IMR-90 (cell line): Measurements from ENCODE around the gene C20orf144. TPM values are rescaled to one million over a fixed set of nuclear protein-coding genes. Genes with fewer than 3 reads are reported as not detected.

ENCODE experiments used
- ATAC-seq: fragments of 200-7000 bp; cut with Tn5 transposase; 2 replicates; pipeline ENCODE4 v1.9.1; 2020; ENCODE audit warnings: low read depth, mild to moderate bottlenecking, moderate library complexity
- BruUV-seq: library from RNA; stranded (reverse); fragments of 400-500 nt; replicated peaks from 2 replicates; lab custom pipeline; 2021; lab: Mats Ljungman, UMichigan
- CTCF ChIA-PET: fragments of 300-600 bp; formaldehyde crosslinking; extraction: SDS; loops from one replicate; lab custom pipeline; 2021; ENCODE audit warnings: antibody characterized with exemption; lab: Yijun Ruan, JAX
- POLR2A ChIA-PET: fragments of 300-600 bp; sonication (Branson Sonifier 250); formaldehyde crosslinking; loops from one replicate; lab custom pipeline; 2022; ENCODE audit warnings: antibody characterized with exemption; ENCODE audit not compliant: unreplicated experiment; lab: Charles Lee
- DNase-seq: peaks from one replicate; pipeline ENCODE4 v3.0.0; 2013
- H2AFZ ChIP-seq: replicated peaks from 2 replicates; pipeline ENCODE3; 2013; ENCODE audit warnings: low read length, mild to moderate bottlenecking; ENCODE audit not compliant: poor library complexity
- H2AK5ac ChIP-seq: 2 replicates; pipeline ENCODE4 v1.6.1; 2013; ENCODE audit warnings: low read depth, low read length, inconsistent platforms
- H2AK9ac ChIP-seq: replicated peaks from 2 replicates; pipeline ENCODE3; 2013; ENCODE audit warnings: mild to moderate bottlenecking, low read depth, low read length, moderate library complexity; ENCODE audit not compliant: poor library complexity
- H2BK120ac ChIP-seq: 2 replicates; pipeline ENCODE4 v1.6.1; 2013; ENCODE audit warnings: low read depth, low read length, inconsistent platforms
- H2BK15ac ChIP-seq: 3 replicates; pipeline ENCODE4 v1.6.1; 2013; ENCODE audit warnings: low read depth, low read length, inconsistent platforms
- H2BK20ac ChIP-seq: 2 replicates; pipeline ENCODE4 v1.6.1; 2013; ENCODE audit warnings: low read depth, mild to moderate bottlenecking, inconsistent platforms, low read length, moderate library complexity
- H2BK5ac ChIP-seq: 2 replicates; pipeline ENCODE4 v1.6.1; 2013; ENCODE audit warnings: mild to moderate bottlenecking, low read depth, low read length, inconsistent platforms; ENCODE audit not compliant: poor library complexity, severe bottlenecking
- H3K14ac ChIP-seq: replicated peaks from 2 replicates; pipeline ENCODE4 v1.6.1; 2013; ENCODE audit warnings: low read depth, low read length, inconsistent platforms
- H3K18ac ChIP-seq: 2 replicates; pipeline ENCODE4 v1.6.1; 2013; ENCODE audit warnings: low read depth, low read length, control low read depth
- H3K23ac ChIP-seq: 2 replicates; pipeline ENCODE4 v1.6.1; 2013; ENCODE audit warnings: low read depth, low read length, inconsistent platforms
- H3K27ac ChIP-seq: 2 replicates; pipeline ENCODE4 v1.5.1; 2013; ENCODE audit warnings: mild to moderate bottlenecking, control low read depth, low read length; ENCODE audit not compliant: insufficient read depth
- H3K27me3 ChIP-seq: 2 replicates; pipeline ENCODE4 v1.6.1; 2013; ENCODE audit warnings: low read length; ENCODE audit not compliant: control insufficient read depth, insufficient read depth
- H3K36me3 ChIP-seq: 2 replicates; pipeline ENCODE4 v1.6.1; 2013; ENCODE audit warnings: low read length, mixed read lengths; ENCODE audit not compliant: control insufficient read depth, insufficient read depth
- H3K4ac ChIP-seq: 2 replicates; pipeline ENCODE4 v1.6.1; 2013; ENCODE audit warnings: low read depth, low read length, inconsistent platforms
- H3K4me1 ChIP-seq: 2 replicates; pipeline ENCODE4 v1.6.1; 2013; ENCODE audit warnings: low read length, mixed read lengths; ENCODE audit not compliant: control insufficient read depth, insufficient read depth
- H3K4me2 ChIP-seq: 2 replicates; pipeline ENCODE4 v1.6.1; 2013; ENCODE audit warnings: low read depth, mild to moderate bottlenecking, control low read depth, low read length, moderate library complexity
- H3K4me3 ChIP-seq: 2 replicates; pipeline ENCODE4 v1.5.1; 2013; ENCODE audit warnings: low read depth, mild to moderate bottlenecking, control low read depth, low read length, moderate library complexity; ENCODE audit not compliant: insufficient read depth
- H3K56ac ChIP-seq: 2 replicates; pipeline ENCODE4 v1.6.1; 2013; ENCODE audit warnings: low read length, inconsistent platforms; ENCODE audit not compliant: insufficient read depth; ENCODE audit errors: extremely low read depth
- H3K79me1 ChIP-seq, 2 experiments: 2 replicates each; pipeline ENCODE4 v1.6.1; 2013; ENCODE audit warnings: low read length in 2 of 2, inconsistent platforms in 1 of 2, low read depth in 1 of 2
- H3K9ac ChIP-seq: 2 replicates; pipeline ENCODE4 v1.6.1; 2013; ENCODE audit warnings: low read depth, low read length, control low read depth
- H3K9me1 ChIP-seq: 2 replicates; pipeline ENCODE4 v1.6.1; 2013; ENCODE audit warnings: low read length, inconsistent platforms; ENCODE audit not compliant: insufficient read depth
- H3K9me3 ChIP-seq: 2 replicates; pipeline ENCODE4 v1.6.1; 2013; ENCODE audit warnings: low read length; ENCODE audit not compliant: control insufficient read depth, insufficient read depth
- H4K20me1 ChIP-seq: 2 replicates; pipeline ENCODE4 v1.6.1; 2013; ENCODE audit warnings: low read length, inconsistent platforms; ENCODE audit not compliant: insufficient read depth
- H4K5ac ChIP-seq: 2 replicates; pipeline ENCODE4 v1.6.1; 2013; ENCODE audit warnings: mild to moderate bottlenecking, low read depth, low read length, control low read depth
- H4K8ac ChIP-seq, 2 experiments: 2 replicates each; pipeline ENCODE4 v1.6.1; 2013; ENCODE audit warnings: low read depth in 2 of 2, low read length in 2 of 2, control low read depth in 1 of 2, inconsistent platforms in 1 of 2
- H4K91ac ChIP-seq: 2 replicates; pipeline ENCODE4 v1.6.1; 2013; ENCODE audit warnings: low read depth, low read length, inconsistent platforms; ENCODE audit not compliant: insufficient read depth
- MAFK ChIP-seq: IDR thresholded peaks from 2 replicates; pipeline ENCODE4 v1.6.1; 2012; ENCODE audit warnings: low read depth, low read length, improper control_type of control experiment
- USF2 ChIP-seq: fragments of 150-350 bp; IDR thresholded peaks from 2 replicates; pipeline ENCODE4 v1.6.1; 2017; ENCODE audit warnings: mild to moderate bottlenecking, antibody characterized with exemption, low read length, low read depth
- WGBS, 2 experiments: methylation state at CpG; one replicate each; pipeline versions ENCODE4 v1.1.5 to v1.1.7; 2013; ENCODE audit warnings: missing lambda C conversion rate in 2 of 2; ENCODE audit not compliant: insufficient read length in 1 of 2; ENCODE audit errors: extremely low coverage in 2 of 2; 5-methylcytosine and 5-hydroxymethylcytosine counted together
- dilution Hi-C: fragments of 300-500 bp; cut with HindIII; formaldehyde crosslinking; loops from one replicate; pipeline ENCODE4 v1.14.3; 2018; ENCODE audit warnings: low sequenced_read_pairs; ENCODE audit not compliant: unreplicated experiment
- in situ Hi-C: fragments of 300-500 bp; cut with MboI; formaldehyde crosslinking; loops from 3 replicates; pipeline ENCODE4 v1.14.3; 2019; ENCODE audit warnings: low sequenced_read_pairs, inconsistent platforms, mixed read lengths
- intact Hi-C: fragments of 100-400 bp; cut with micrococcal nuclease; formaldehyde crosslinking; loops from 2 replicates; pipeline ENCODE4 v1.10.0; 2022
- polyA plus RNA-seq, 3 experiments: library from polyadenylated mRNA; depleted of rRNA; stranded (reverse); fragments of >200 nt; gene quantifications; 2 replicates each; pipeline ENCODE4 v1.2.3, GENCODE V29; 2012; ENCODE audit warnings: low replicate concordance in 1 of 3
- total RNA-seq: library from RNA; depleted of rRNA; stranded (reverse); fragments of >200 nt; gene quantifications from 2 replicates; pipeline ENCODE4 v1.2.3, GENCODE V29; 2012

Gene C20orf144
- total and polyA plus RNA-seq, 2 of the 4 experiments (the other 2 are of a cell fraction), result under 0.01 to 0.19 TPM

- H2AFZ ChIP-seq, result no peak overlapping the region
- H4K91ac ChIP-seq, result no peak overlapping the region
- peaks cover 26% of the 10 kb centered on the region for H3K36me3 ChIP-seq
- H3K4me1 ChIP-seq, result 0 out of 2 replicates have a peak, but pooled peaks cover 3% of the 10 kb centered on the region
- H2BK5ac ChIP-seq, result no peak overlapping the region
- no peak overlapping the region for H3K4me2 ChIP-seq
- no peak overlapping the region for H3K27ac ChIP-seq
- BruUV-seq, result no TSS peak
- ATAC-seq (peak; percentile 8; the same call in 1 of the 2 replicates), DNase-seq (peak; percentile 31)
- POLR2A ChIA-PET, result no interaction called here
- H3K9me3 ChIP-seq, result no peaks in the 10 kb centered on the region
- in situ Hi-C loops, result no loop called here
- H3K9ac ChIP-seq, result no peak overlapping the region
- H3K14ac ChIP-seq, result no peak overlapping the region
- H3K23ac ChIP-seq, result no peak overlapping the region; the same call in 1 of the 2 replicates
- H3K4me3 ChIP-seq, result no peak overlapping the region
- intact Hi-C loops, result no loop called here
- no peak overlapping the region for H3K56ac ChIP-seq
- CTCF ChIA-PET, result interaction anchor here (0.6 kb wide), 1 partner anchor 194 kb away, joined by 4 read pairs; no protein-coding TSS in a partner anchor
- H2BK20ac ChIP-seq, result no peak overlapping the region
- no peaks in the 10 kb centered on the region for H3K27me3 ChIP-seq
- peaks cover 14% of the 10 kb centered on the region; the same call in 1 of the 2 replicates for H3K9me1 ChIP-seq
- no peaks in the 10 kb centered on the region for H3K79me1 ChIP-seq
- H4K5ac ChIP-seq, result no peak overlapping the region
- H3K4ac ChIP-seq, result no peak overlapping the region
- no peak overlapping the region for H3K18ac ChIP-seq
- H4K20me1 ChIP-seq, result peaks cover 9% of the 10 kb centered on the region; the same call in 1 of the 2 replicates
- H2BK15ac ChIP-seq, result no peak overlapping the region
- dilution Hi-C loops, result no loop called here
- H2BK120ac ChIP-seq, result no peak overlapping the region
- WGBS, 2 experiments, result 88% methylated on average over 7 of the region's 11 CpGs; no CpG with 5 or more reads in 1 of the 2 experiments
- 0 out of 2 replicates have a peak, but pooled peaks have one; percentile 3 for TF ChIP-seq USF2
- TF ChIP-seq MAFK, result no peak
- no peak overlapping the region for H2AK9ac ChIP-seq
- no peak overlapping the region for H2AK5ac ChIP-seq
- no peak overlapping the region for H4K8ac ChIP-seq
These were observed 14.3 kb upstream of the C20orf144 start for GRCh38 chr20:33647603-33648395.
